Activated T-helper 2 cell treated with anti-CD3 and anti-CD28 coated beads, Interferon-gamma antibody, Interleukin-2, Interleukin-4, amounts not matched to agents 10 μg/mL and 5 μg/mL and 100 μg/mL, durations not matched to agents 14 hours and 24 hours and 36 hours (primary cell): Measurements from ENCODE around the gene NUMA1. TPM values are rescaled to one million over a fixed set of nuclear protein-coding genes. Genes with fewer than 3 reads are reported as not detected.

Experiments
- DNase-seq: peaks from one replicate; pipeline ENCODE4 v3.0.0; 2021; ENCODE audit warnings: low spot score
- H3K27ac Mint-ChIP-seq: one replicate; pipeline ENCODE4 v1.8.0; 2021; ENCODE audit warnings: mixed read lengths
- H3K27me3 Mint-ChIP-seq: one replicate; pipeline ENCODE4 v1.8.0; 2021; ENCODE audit warnings: low read depth, mixed read lengths
- H3K36me3 Mint-ChIP-seq: one replicate; pipeline ENCODE4 v1.8.0; 2021; ENCODE audit warnings: low read depth, mixed read lengths
- H3K4me1 Mint-ChIP-seq: one replicate; pipeline ENCODE4 v1.8.0; 2021; ENCODE audit warnings: low read depth, mixed read lengths
- H3K4me3 Mint-ChIP-seq: one replicate; pipeline ENCODE4 v1.8.0; 2021; ENCODE audit warnings: low read depth, mild to moderate bottlenecking, moderate library complexity, mixed read lengths
- H3K9me3 Mint-ChIP-seq: one replicate; pipeline ENCODE4 v1.8.0; 2021; ENCODE audit warnings: mixed read lengths
- intact Hi-C: fragments of 100-400 bp; cut with micrococcal nuclease; formaldehyde crosslinking; loops from one replicate; pipeline ENCODE4 v1.15.1; 2023
- total RNA-seq: library from RNA; stranded (reverse); gene quantifications from 2 replicates; pipeline ENCODE4 v1.2.3, GENCODE V29; 2022

Gene NUMA1
- total RNA-seq, 1 donor from 2014 or later: 174 TPM

DNA sequence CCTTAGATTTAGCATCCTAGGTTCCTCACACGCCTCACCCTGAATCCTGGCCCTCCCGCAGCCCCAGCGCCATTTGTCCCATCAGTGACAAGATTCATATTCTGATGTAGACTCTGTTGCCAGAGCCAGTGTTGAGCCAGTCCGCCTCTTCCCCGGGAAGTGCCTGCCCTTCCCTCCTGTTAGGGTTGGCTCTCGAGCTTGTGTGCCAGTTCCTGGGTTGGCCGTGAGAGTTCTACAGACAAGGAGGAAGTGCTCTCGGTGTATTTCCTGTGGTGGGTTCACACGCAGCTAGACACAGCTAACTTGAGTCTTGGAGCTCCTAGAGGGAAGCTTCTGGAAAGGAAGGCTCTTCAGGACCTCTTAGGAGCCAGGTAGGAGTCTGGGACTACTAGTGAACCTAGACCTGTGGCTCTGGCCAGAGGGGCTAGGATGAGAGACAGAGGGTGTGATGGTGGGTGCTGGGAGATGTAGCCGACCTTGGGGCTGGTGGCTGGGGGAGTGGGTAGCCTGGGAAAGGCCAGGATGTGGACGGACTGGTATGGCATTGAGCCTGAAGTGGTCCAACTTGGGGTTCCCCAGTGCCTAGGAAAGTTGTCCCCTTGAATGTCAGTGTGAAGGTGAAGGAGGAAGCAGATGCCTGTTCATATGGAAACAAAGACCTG is 81.6 kb downstream of the NUMA1 start, which contains the start of gene IL18BP:
IL18BP (plus strand) TSS at position 261 of the 662 bp plus-strand sequence. CDS start 1,076 bp downstream, outside the sequence.
- peak within 1 kb of the TSS; percentile 87 for H3K27ac Mint-ChIP-seq
- peaks cover 44% of the 10 kb centered on the region for H3K36me3 Mint-ChIP-seq
- peaks cover 14% of the 10 kb centered on the region for H3K4me1 Mint-ChIP-seq
- intact Hi-C loops: no loop called here
- peak within 1 kb of the TSS; percentile 68 for H3K4me3 Mint-ChIP-seq
- no peak for DNase-seq
- H3K27me3 Mint-ChIP-seq: no peaks in the 10 kb centered on the region
- H3K9me3 Mint-ChIP-seq: no peaks in the 10 kb centered on the region

DNA sequence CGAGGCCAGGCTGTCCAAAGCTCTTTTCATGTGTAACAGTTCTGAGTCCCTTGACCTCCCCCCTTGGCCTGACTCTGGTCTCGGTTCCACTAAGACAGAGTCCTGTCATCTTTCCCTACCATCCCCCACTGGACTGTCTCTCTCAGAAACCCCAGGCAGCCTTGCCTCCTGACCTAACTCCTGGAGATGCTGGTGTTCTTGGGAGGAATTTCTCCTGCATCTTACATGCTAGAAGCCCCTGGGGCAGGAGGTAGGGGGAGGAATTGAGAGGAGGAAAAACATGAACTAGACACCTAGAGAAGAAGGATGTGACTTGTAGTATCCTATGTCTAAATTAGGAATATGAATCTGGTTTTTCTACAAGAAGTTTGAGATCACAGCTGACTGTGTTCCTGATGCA is 82.3 kb downstream of the NUMA1 start:
- no peak overlapping the region for H3K4me3 Mint-ChIP-seq
- no peaks in the 10 kb centered on the region for H3K9me3 Mint-ChIP-seq
- DNase-seq: no peak
- H3K27me3 Mint-ChIP-seq: no peaks in the 10 kb centered on the region
- peak overlapping the region; percentile 87 for H3K27ac Mint-ChIP-seq
- H3K36me3 Mint-ChIP-seq: peaks cover 42% of the 10 kb centered on the region
- peaks cover 15% of the 10 kb centered on the region for H3K4me1 Mint-ChIP-seq
- intact Hi-C loops: no loop called here

GRCh38 chr11:71997594-71997993 is 82.7 kb downstream of the NUMA1 start:
- Mint-ChIP-seq H3K27me3 (no peaks in the 10 kb centered on the region), H3K4me1 (peaks cover 16% of the 10 kb centered on the region), H3K9me3 (no peaks in the 10 kb centered on the region), H3K36me3 (peaks cover 41% of the 10 kb centered on the region), H3K4me3 (no peak overlapping the region), H3K27ac (no peak overlapping the region)
- no peak for DNase-seq
- intact Hi-C loops: no loop called here

DNA sequence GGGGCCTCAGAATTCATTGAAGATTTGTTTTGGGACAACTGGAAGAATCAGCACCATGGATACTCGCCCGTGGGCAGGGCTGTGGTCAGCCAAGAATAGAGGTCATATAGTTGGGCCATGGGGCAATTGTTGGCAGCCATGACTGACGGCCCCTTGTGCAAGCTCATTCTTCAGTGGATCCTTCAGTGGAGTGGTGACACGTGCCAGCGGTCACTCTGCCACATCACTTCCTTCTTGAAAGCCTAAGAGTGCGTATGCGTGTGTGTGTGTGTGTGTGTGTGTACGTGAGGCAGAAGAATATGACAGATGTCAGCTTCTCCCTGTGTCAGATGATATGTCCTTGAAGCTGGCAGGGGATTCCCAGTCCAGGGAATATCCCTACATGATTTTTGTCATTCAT is 83.4 kb downstream of the NUMA1 start:
- intact Hi-C loops: no loop called here
- Mint-ChIP-seq H3K27ac (no peak overlapping the region), H3K4me1 (peaks cover 22% of the 10 kb centered on the region), H3K9me3 (no peaks in the 10 kb centered on the region), H3K36me3 (peaks cover 38% of the 10 kb centered on the region), H3K4me3 (no peak overlapping the region), H3K27me3 (no peaks in the 10 kb centered on the region)
- DNase-seq: no peak

GRCh38 chr11:71996517-71996916 is 83.8 kb downstream of the NUMA1 start:
- no peaks in the 10 kb centered on the region for H3K27me3 Mint-ChIP-seq
- intact Hi-C loops: no loop called here
- no peaks in the 10 kb centered on the region for H3K9me3 Mint-ChIP-seq
- DNase-seq: no peak
- no peak overlapping the region for H3K4me3 Mint-ChIP-seq
- H3K36me3 Mint-ChIP-seq: peaks cover 36% of the 10 kb centered on the region
- H3K4me1 Mint-ChIP-seq: peaks cover 24% of the 10 kb centered on the region
- no peak overlapping the region for H3K27ac Mint-ChIP-seq

DNA sequence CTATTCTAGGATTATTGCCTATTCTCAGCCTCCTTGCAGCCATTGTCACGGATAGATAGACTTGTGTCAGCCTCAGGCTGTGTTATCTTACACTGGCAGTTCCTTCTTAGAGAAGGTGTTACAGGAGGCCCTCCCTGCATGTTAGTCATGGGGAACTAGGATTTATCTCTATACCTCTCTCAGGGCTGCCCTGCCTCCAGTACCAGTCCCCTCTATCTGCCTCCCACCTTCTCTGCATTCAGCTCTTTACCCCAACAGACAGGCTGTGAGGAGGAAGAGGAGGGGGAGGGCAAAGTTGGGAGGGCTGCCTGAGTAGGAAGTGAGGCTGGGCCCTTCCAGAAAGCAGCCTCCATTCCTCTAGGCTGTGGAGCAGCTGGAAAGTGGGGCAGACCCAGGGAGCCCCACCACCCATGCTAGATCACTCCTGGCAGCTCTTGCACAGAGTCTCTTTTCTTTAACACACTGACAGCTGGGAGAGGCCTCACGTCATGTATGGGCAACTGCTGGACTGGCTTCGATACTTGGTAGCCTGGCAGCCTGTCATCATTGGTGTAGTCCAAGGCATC is 84.5 kb downstream of the NUMA1 start:
- H3K36me3 Mint-ChIP-seq: peaks cover 39% of the 10 kb centered on the region
- peaks cover 27% of the 10 kb centered on the region for H3K4me1 Mint-ChIP-seq
- no peaks in the 10 kb centered on the region for H3K9me3 Mint-ChIP-seq
- H3K4me3 Mint-ChIP-seq: no peak overlapping the region
- H3K27me3 Mint-ChIP-seq: no peaks in the 10 kb centered on the region
- DNase-seq: no peak
- no peak overlapping the region for H3K27ac Mint-ChIP-seq
- intact Hi-C loops: no loop called here

DNA sequence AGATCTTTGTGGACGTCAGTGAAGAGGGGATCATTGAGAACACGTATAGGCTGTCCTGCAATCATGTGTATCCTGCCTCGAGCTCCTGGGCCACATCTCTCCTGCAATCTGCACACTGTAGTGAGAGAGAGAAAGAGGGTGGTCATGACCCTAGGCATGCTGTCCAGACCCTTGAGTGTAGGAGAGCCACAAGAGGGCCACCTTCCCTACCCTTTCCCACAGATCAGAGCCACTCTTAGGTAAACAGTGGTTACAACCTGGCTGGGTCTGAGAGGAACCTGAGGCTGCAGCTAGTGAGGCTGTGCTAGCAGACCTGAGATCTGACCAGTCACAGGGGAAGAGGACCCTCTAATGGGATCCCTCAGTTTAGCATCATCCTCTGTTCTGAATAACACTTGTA is 85.6 kb downstream of the NUMA1 start:
- Mint-ChIP-seq H3K27ac (no peak overlapping the region), H3K4me1 (peaks cover 27% of the 10 kb centered on the region), H3K36me3 (peaks cover 35% of the 10 kb centered on the region), H3K9me3 (no peaks in the 10 kb centered on the region), H3K4me3 (no peak overlapping the region), H3K27me3 (no peaks in the 10 kb centered on the region)
- intact Hi-C loops: no loop called here
- DNase-seq: no peak

- intact Hi-C loops: no loop called here
- no peak for DNase-seq
- Mint-ChIP-seq H3K27me3 (no peaks in the 10 kb centered on the region), H3K9me3 (no peaks in the 10 kb centered on the region), H3K36me3 (peaks cover 20% of the 10 kb centered on the region), H3K4me3 (no peak overlapping the region), H3K27ac (no peak overlapping the region), H3K4me1 (peaks cover 13% of the 10 kb centered on the region)
These were observed 88.1 kb downstream of the NUMA1 start for GRCh38 chr11:71992136-71992730.

- Mint-ChIP-seq H3K27me3 (no peaks in the 10 kb centered on the region), H3K4me3 (no peak overlapping the region), H3K27ac (no peak overlapping the region), H3K4me1 (peaks cover 13% of the 10 kb centered on the region), H3K9me3 (no peaks in the 10 kb centered on the region), H3K36me3 (peaks cover 25% of the 10 kb centered on the region)
- intact Hi-C loops: no loop called here
- DNase-seq: no peak
These were observed 88.8 kb downstream of the NUMA1 start for GRCh38 chr11:71991494-71991893.

DNA sequence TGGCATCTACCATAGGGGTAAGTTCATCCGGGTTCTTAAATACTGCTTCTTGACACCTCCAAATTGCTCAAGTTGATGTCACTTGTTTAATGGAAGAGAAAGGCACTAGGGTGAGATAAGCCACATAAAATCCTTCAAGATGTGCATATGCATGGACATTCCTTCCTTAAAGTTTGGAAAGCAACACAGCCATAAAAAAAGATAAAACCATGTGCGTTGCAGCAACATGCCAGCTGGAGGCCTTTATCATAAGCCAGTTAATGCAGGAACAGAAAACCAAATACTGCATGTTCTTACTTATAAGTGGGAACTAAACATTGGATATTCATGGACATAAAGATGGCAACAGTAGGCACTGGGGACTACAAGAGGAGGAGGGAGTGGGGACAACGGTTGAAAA is 89.6 kb downstream of the NUMA1 start:
- no peak for DNase-seq
- Mint-ChIP-seq H3K4me1 (peaks cover 17% of the 10 kb centered on the region), H3K36me3 (peaks cover 29% of the 10 kb centered on the region), H3K9me3 (no peaks in the 10 kb centered on the region), H3K27ac (no peak overlapping the region), H3K27me3 (no peaks in the 10 kb centered on the region), H3K4me3 (no peak overlapping the region)
- intact Hi-C loops: no loop called here

DNA sequence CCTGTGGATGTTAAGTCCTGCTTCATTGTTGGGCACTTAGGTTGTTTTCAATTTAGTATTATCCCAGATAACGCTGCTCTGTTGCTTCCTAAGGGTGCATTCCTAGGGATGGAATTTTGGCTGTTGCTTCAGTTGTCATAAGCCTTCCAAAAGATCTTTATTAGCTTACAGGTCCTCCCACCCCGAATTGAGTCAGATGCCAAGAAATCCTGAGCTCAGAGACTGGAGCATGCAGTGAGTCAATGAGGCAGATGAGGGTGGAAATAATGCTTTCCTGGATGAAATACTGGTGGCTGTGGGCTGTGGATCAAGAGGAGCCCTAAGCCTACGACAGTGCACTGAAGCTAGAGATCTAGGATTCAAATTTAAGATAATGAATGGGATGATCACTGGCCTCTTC is 92.3 kb downstream of the NUMA1 start:
- no peak overlapping the region for H3K27ac Mint-ChIP-seq
- peaks cover 17% of the 10 kb centered on the region for H3K4me1 Mint-ChIP-seq
- H3K27me3 Mint-ChIP-seq: no peaks in the 10 kb centered on the region
- peaks cover 42% of the 10 kb centered on the region for H3K36me3 Mint-ChIP-seq
- DNase-seq: no peak
- intact Hi-C loops: no loop called here
- H3K4me3 Mint-ChIP-seq: no peak overlapping the region
- H3K9me3 Mint-ChIP-seq: no peaks in the 10 kb centered on the region

- no peak for DNase-seq
- intact Hi-C loops: no loop called here
- no peaks in the 10 kb centered on the region for H3K9me3 Mint-ChIP-seq
- H3K36me3 Mint-ChIP-seq: peaks cover 42% of the 10 kb centered on the region
- H3K4me3 Mint-ChIP-seq: no peak overlapping the region
- H3K27me3 Mint-ChIP-seq: no peaks in the 10 kb centered on the region
- no peak overlapping the region for H3K27ac Mint-ChIP-seq
- H3K4me1 Mint-ChIP-seq: peaks cover 15% of the 10 kb centered on the region
These were observed 92.8 kb downstream of the NUMA1 start for GRCh38 chr11:71987521-71987920.

GRCh38 chr11:71986131-71986530 is 94.2 kb downstream of the NUMA1 start:
- intact Hi-C loops: no loop called here
- Mint-ChIP-seq H3K36me3 (peaks cover 42% of the 10 kb centered on the region), H3K27me3 (no peaks in the 10 kb centered on the region), H3K9me3 (no peaks in the 10 kb centered on the region), H3K4me1 (peaks cover 4% of the 10 kb centered on the region), H3K27ac (no peak overlapping the region), H3K4me3 (no peak overlapping the region)
- no peak for DNase-seq
